PC-9 (cell line): ENCODE results near the gene EPB41.

Experiments used
- CTCF ChIP-seq: fragments of 200-600 bp; sonication (generic); conservative IDR thresholded peaks from 2 replicates; pipeline ENCODE4 v1.6.1; 2017; ENCODE audit warnings: mixed run types, antibody characterized with exemption, mild to moderate bottlenecking, moderate library complexity
- EZH2 ChIP-seq: fragments of 200-600 bp; sonication (generic); IDR thresholded peaks from 2 replicates; pipeline ENCODE4 v1.8.0; 2017; ENCODE audit warnings: antibody characterized with exemption, low read depth

- TF ChIP-seq CTCF, result no peak
- no peak for TF ChIP-seq EZH2
These were observed 894 bp downstream of the EPB41 start for GRCh38 chr1:28915031-28915895.
